ENCODE results near the gene VSX2. TPM values are rescaled to one million over a fixed set of nuclear protein-coding genes. Genes with fewer than 3 reads are reported as not detected.

VSX2 gene
- total and polyA plus RNA-seq, 8 donors: not detected

DNA sequence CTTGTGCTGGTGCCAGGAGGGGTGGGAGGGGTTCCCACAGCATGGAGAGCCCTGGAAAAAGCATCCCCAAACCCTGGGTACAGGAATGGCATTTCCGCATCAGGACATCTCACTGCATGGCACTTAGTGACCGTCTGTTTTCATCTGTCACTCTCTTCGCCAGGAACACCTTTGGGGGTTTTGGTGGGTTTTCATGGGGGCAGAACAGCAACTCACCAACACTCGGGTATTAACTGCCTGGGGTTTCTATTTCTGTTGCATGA, 3.5 kb downstream of the VSX2 start:
- DNase-seq (no peak), FAIRE-seq (no peak), ATAC-seq (no peak)
- H3K27me3 ChIP-seq: peaks cover 0 to 45% (median 10%) of the 10 kb centered on the region in 4 donors
- peaks cover 10 to 16% (median 15%) of the 10 kb centered on the region in 3 donors for H3K4me1 ChIP-seq
- intact Hi-C loops (cut with DNase I): no loop called here
- H3K4me3 ChIP-seq: no peak overlapping the region
- H3K36me3 ChIP-seq: no peaks in the 10 kb centered on the region
- WGBS, 2 donors: 37 to 40% methylated on average over 4 of the region's 4 CpGs
- H3K9me3 ChIP-seq: no peaks in the 10 kb centered on the region
- H3K27ac ChIP-seq: no peak overlapping the region
- TF ChIP-seq, protein P1, sequence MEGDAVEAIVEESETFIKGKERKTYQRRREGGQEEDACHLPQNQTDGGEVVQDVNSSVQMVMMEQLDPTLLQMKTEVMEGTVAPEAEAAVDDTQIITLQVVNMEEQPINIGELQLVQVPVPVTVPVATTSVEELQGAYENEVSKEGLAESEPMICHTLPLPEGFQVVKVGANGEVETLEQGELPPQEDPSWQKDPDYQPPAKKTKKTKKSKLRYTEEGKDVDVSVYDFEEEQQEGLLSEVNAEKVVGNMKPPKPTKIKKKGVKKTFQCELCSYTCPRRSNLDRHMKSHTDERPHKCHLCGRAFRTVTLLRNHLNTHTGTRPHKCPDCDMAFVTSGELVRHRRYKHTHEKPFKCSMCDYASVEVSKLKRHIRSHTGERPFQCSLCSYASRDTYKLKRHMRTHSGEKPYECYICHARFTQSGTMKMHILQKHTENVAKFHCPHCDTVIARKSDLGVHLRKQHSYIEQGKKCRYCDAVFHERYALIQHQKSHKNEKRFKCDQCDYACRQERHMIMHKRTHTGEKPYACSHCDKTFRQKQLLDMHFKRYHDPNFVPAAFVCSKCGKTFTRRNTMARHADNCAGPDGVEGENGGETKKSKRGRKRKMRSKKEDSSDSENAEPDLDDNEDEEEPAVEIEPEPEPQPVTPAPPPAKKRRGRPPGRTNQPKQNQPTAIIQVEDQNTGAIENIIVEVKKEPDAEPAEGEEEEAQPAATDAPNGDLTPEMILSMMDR (IDR thresholded peaks at IDR 0.05): no peak

DNA sequence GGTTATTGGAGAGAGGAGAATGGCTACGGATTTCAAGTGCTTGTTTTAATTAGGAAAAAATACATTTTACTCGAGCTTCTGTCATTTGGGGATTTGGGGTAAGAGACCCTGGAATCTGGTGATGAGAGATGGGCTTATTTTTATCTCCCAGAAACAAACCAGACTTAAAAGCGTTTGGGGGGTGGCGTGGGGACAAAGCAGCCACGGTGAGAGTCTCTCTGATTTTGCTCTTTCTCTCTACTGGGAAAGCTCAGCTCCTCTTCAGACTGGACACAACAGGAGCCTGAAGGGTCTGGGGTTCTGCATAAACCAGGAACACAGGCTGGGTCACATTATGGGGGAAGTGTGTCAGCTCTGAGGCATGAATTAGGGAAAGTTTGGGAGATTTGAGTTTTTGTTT, 3.8 kb downstream of the VSX2 start:
- no peaks in the 10 kb centered on the region for H3K36me3 ChIP-seq
- WGBS, 2 donors: 26 to 30% methylated on average over 5 of the region's 5 CpGs
- no peak overlapping the region for H3K4me3 ChIP-seq
- TF ChIP-seq, protein P1 (IDR thresholded peaks at IDR 0.05): no peak
- FAIRE-seq (no peak), ATAC-seq (no peak), DNase-seq (no peak)
- no peak overlapping the region for H3K27ac ChIP-seq
- H3K4me1 ChIP-seq: peaks cover 10 to 16% (median 15%) of the 10 kb centered on the region in 3 donors
- H3K9me3 ChIP-seq: no peaks in the 10 kb centered on the region
- peaks cover 0 to 45% (median 10%) of the 10 kb centered on the region in 4 donors for H3K27me3 ChIP-seq
- intact Hi-C loops (cut with DNase I): no loop called here

DNA sequence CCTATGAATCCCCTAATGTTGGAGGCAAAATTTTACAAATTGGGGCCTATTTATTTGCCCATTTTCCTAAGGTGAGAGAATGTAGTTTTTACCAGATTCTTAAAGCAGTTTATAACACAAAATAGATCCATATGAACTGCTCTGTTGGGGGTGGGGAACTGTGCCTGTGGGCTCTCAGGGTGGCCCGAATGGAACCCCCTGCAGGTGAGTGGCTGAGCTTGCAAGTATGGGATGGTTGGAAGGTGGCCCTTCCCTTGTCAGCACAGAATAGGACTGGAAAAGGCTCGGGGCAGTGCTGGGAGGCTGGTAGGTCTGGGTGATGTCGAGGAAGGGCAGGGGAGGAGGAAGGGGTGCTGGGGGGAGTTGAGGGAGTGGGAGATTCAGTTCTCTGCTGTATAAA, 4.9 kb downstream of the VSX2 start:
- 17 to 34% methylated on average over 3 of the region's 3 CpGs for WGBS, 2 donors
- Histone ChIP-seq H3K9me3 (no peaks in the 10 kb centered on the region), H3K27ac (no peak overlapping the region), H3K36me3 (no peaks in the 10 kb centered on the region), H3K27me3 (peaks cover 0 to 44% (median 10%) of the 10 kb centered on the region in 4 donors), H3K4me1 (peaks cover 10 to 16% (median 15%) of the 10 kb centered on the region in 3 donors), H3K4me3 (no peak overlapping the region)
- no peak for ATAC-seq
- DNase-seq: no peak
- FAIRE-seq: no peak
- intact Hi-C loops (cut with DNase I): no loop called here
- TF ChIP-seq, protein P1 (IDR thresholded peaks at IDR 0.05): no peak

DNA sequence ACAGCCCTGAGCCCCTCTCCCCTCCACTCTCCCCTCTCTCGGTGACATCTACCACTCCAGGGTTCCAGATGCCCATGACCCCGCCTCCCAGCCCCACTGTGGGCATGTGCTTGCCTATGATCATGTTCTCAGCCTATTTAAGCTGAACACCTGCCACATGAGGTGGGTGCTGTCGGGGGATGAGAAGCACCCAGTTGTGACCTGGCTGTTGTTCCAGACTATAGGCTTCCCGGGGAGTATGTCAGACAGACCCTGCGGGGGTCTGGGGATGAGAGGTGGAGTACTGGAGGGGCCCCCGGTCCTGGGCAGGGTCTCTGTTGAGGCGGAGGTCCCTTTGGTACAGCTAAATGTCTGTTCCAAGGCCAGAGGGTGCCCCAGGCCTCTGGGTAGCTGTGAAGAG, 6.0 kb downstream of the VSX2 start:
- intact Hi-C loops (cut with DNase I): loop anchor here in 2 of 3 donors (5.0 kb wide), 2 partner anchors 133 to 138 kb away; no protein-coding TSS in a partner anchor

DNA sequence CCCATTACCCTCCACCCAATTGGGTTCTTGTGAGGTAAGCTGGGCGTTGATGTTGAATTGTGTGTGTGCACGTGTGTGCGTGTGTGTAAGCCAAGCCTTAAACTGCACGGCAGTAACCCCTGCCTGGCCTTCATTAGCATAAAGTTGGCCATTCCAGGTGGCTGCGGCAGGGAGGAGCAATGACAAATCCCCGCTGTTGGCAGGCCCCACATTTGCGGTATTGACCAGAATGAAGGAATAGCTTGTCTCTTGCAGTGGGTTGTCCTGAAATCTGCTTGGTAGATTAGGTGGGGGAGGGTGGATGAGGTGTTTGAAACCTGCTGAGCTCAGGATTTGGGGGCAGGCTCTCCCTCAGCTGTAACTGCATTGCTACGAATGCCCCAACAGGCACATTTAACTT, 7.3 kb downstream of the VSX2 start:
- WGBS, 2 donors: 74 to 78% methylated on average over 8 of the region's 8 CpGs
- no peak for ATAC-seq
- Histone ChIP-seq H3K36me3 (no peaks in the 10 kb centered on the region), H3K27me3 (peaks cover 0 to 21% (median 5%) of the 10 kb centered on the region in 4 donors), H3K27ac (no peak overlapping the region), H3K4me3 (no peak overlapping the region), H3K9me3 (no peaks in the 10 kb centered on the region), H3K4me1 (peaks cover 0 to 3% (median under 1%) of the 10 kb centered on the region in 3 donors)
- no peak for DNase-seq
- FAIRE-seq: no peak
- TF ChIP-seq, protein P1 (IDR thresholded peaks at IDR 0.05): no peak
- intact Hi-C loops (cut with DNase I): loop anchor here in 2 of 3 donors (5.0 kb wide), 2 partner anchors 134 to 139 kb away; no protein-coding TSS in a partner anchor

More for the DNA sequence above, 6.0 kb downstream of the VSX2 start:
- no peak overlapping the region for H3K27ac ChIP-seq
- H3K36me3 ChIP-seq: no peaks in the 10 kb centered on the region
- 59 to 62% methylated on average over 7 of the region's 7 CpGs for WGBS, 2 donors
- FAIRE-seq (no peak), ATAC-seq (no peak), DNase-seq (no peak)
- peaks cover 0 to 32% (median 7%) of the 10 kb centered on the region in 4 donors for H3K27me3 ChIP-seq
- peaks cover 8 to 15% (median 11%) of the 10 kb centered on the region in 3 donors for H3K4me1 ChIP-seq
- no peak overlapping the region for H3K4me3 ChIP-seq
- TF ChIP-seq, protein P1 (IDR thresholded peaks at IDR 0.05): no peak
- H3K9me3 ChIP-seq: no peaks in the 10 kb centered on the region

Measured in pancreas (tissue), 10 donors.